Hepatocyte (in vitro differentiated cells): ENCODE measurements around the gene ITPR2. TPM values are rescaled to one million over a fixed set of nuclear protein-coding genes. Genes with fewer than 3 reads are reported as not detected.
"Not testable (repeated sequence)": the region's sequence is repeated elsewhere in the genome, so short reads cannot be mapped to it uniquely, and the experiment has no call there.

Experiments
- DNase-seq: peaks from one replicate; pipeline ENCODE4 v3.0.0-alpha.2; 2016; ENCODE audit warnings: low spot score
- H2AFZ ChIP-seq: fragments of 200-600 bp; sonication (generic); 2 replicates; pipeline ENCODE4 v1.6.0; 2016; ENCODE audit warnings: antibody characterized with exemption, mild to moderate bottlenecking
- H3K27ac ChIP-seq: fragments of 200-600 bp; sonication (generic); 2 replicates; pipeline ENCODE4 v1.5.1; 2016; ENCODE audit warnings: mild to moderate bottlenecking
- H3K27me3 ChIP-seq: fragments of 200-600 bp; sonication (generic); 2 replicates; pipeline ENCODE4 v1.6.1; 2016
- H3K36me3 ChIP-seq: fragments of 200-600 bp; sonication (generic); replicated peaks from 2 replicates; pipeline ENCODE4 v1.5.1; 2016; ENCODE audit warnings: low read depth; ENCODE audit not compliant: insufficient read depth
- H3K4me1 ChIP-seq: fragments of 200-600 bp; sonication (generic); 2 replicates; pipeline ENCODE4 v1.5.1; 2016; ENCODE audit warnings: mild to moderate bottlenecking, moderate library complexity; ENCODE audit not compliant: insufficient read depth
- H3K4me2 ChIP-seq: fragments of 200-600 bp; sonication (generic); 2 replicates; pipeline ENCODE4 v1.6.0; 2016
- H3K4me3 ChIP-seq: fragments of 200-600 bp; sonication (generic); 2 replicates; pipeline ENCODE4 v1.5.1; 2016; ENCODE audit warnings: mild to moderate bottlenecking
- H3K79me2 ChIP-seq: fragments of 200-600 bp; sonication (generic); 2 replicates; pipeline ENCODE4 v1.6.0; 2017; ENCODE audit warnings: mild to moderate bottlenecking
- H3K9me2 ChIP-seq: fragments of 200-600 bp; sonication (generic); replicated peaks from 2 replicates; pipeline ENCODE4 v1.6.0; 2017; ENCODE audit warnings: mild to moderate bottlenecking; ENCODE audit not compliant: insufficient read depth
- H3K9me3 ChIP-seq: fragments of 200-600 bp; sonication (generic); 2 replicates; pipeline ENCODE4 v1.5.1; 2016; ENCODE audit warnings: low read depth, mild to moderate bottlenecking
- H4K20me1 ChIP-seq: fragments of 200-600 bp; sonication (generic); 2 replicates; pipeline ENCODE4 v1.6.0; 2016; ENCODE audit warnings: mild to moderate bottlenecking; ENCODE audit not compliant: insufficient read depth, poor library complexity, severe bottlenecking
- EZH2 ChIP-seq: fragments of 200-600 bp; sonication (generic); IDR thresholded peaks from 2 replicates; pipeline ENCODE4 v1.6.1; 2016; ENCODE audit warnings: antibody characterized with exemption, mild to moderate bottlenecking, borderline replicate concordance
- EZH2phosphoT487 ChIP-seq: fragments of 200-600 bp; sonication (generic); IDR thresholded peaks from one replicate; pipeline ENCODE4 v1.6.1; 2018; ENCODE audit warnings: antibody characterized with exemption, mild to moderate bottlenecking, low read depth, moderate library complexity; ENCODE audit not compliant: unreplicated experiment, severe bottlenecking
- WGBS: methylation state at CpG from one replicate; pipeline ENCODE4 v1.1.6; 2016; ENCODE audit warnings: low lambda C conversion rate; ENCODE audit errors: missing lambda C conversion rate; 5-methylcytosine and 5-hydroxymethylcytosine counted together
- polyA plus RNA-seq: library from polyadenylated mRNA; unstranded; fragments of >200 nt; fragmentation: Nextera tagmentation; extraction: Ambion mirVana; gene quantifications from 2 replicates; pipeline ENCODE4 v1.2.1, GENCODE V29; 2016
- total RNA-seq: library from RNA; depleted of rRNA; stranded (reverse); fragments of >200 nt; gene quantifications from 2 replicates; pipeline ENCODE4 v1.2.3, GENCODE V29; 2014
- TF ChIP-seq, protein P1 (sequence below): fragments of 200-600 bp; sonication (generic); IDR thresholded peaks from 2 replicates; pipeline ENCODE4 v1.5.1; 2016; ENCODE audit warnings: antibody characterized with exemption, mild to moderate bottlenecking; ENCODE audit not compliant: poor library complexity

The ITPR2 gene
- total and polyA plus RNA-seq, 2 experiments from 2014 or later: 22.0 to 51.4 TPM

DNA sequence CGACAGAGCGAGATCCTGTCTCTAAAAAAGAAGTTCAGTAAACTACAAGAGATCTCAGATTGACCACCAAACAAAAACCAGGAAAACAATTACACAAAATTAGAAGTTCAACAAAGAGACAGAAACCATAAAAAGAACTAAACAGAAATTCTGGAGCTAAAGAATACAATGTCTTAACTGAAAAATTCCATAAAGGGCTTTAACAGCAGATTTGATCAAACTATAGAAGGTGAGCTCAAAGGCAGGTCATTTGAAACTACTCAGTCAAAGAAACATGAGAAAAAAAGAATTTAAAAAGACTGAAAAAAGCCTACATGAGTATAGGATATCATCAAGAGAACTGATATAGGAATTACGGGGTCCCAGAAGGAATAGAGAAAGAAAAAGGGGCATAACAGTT is 71.2 kb downstream of the ITPR2 start:
- H3K9me2 ChIP-seq: no peaks in the 10 kb centered on the region
- peaks cover 8% of the 10 kb centered on the region for H3K9me3 ChIP-seq
- H3K79me2 ChIP-seq: peaks cover 56% of the 10 kb centered on the region
- 96% methylated on average over 3 of the region's 3 CpGs for WGBS
- H3K27me3 ChIP-seq: no peaks in the 10 kb centered on the region
- H3K4me3 ChIP-seq: no peak overlapping the region
- no peak for TF ChIP-seq EZH2phosphoT487
- TF ChIP-seq EZH2: no peak
- TF ChIP-seq, protein P1, sequence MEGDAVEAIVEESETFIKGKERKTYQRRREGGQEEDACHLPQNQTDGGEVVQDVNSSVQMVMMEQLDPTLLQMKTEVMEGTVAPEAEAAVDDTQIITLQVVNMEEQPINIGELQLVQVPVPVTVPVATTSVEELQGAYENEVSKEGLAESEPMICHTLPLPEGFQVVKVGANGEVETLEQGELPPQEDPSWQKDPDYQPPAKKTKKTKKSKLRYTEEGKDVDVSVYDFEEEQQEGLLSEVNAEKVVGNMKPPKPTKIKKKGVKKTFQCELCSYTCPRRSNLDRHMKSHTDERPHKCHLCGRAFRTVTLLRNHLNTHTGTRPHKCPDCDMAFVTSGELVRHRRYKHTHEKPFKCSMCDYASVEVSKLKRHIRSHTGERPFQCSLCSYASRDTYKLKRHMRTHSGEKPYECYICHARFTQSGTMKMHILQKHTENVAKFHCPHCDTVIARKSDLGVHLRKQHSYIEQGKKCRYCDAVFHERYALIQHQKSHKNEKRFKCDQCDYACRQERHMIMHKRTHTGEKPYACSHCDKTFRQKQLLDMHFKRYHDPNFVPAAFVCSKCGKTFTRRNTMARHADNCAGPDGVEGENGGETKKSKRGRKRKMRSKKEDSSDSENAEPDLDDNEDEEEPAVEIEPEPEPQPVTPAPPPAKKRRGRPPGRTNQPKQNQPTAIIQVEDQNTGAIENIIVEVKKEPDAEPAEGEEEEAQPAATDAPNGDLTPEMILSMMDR: no peak
- no peaks in the 10 kb centered on the region for H3K36me3 ChIP-seq
- H3K4me2 ChIP-seq: no peak overlapping the region
- no peaks in the 10 kb centered on the region for H3K4me1 ChIP-seq
- no peak overlapping the region for H2AFZ ChIP-seq
- no peak overlapping the region for H3K27ac ChIP-seq
- no peak for DNase-seq
- no peaks in the 10 kb centered on the region for H4K20me1 ChIP-seq

DNA sequence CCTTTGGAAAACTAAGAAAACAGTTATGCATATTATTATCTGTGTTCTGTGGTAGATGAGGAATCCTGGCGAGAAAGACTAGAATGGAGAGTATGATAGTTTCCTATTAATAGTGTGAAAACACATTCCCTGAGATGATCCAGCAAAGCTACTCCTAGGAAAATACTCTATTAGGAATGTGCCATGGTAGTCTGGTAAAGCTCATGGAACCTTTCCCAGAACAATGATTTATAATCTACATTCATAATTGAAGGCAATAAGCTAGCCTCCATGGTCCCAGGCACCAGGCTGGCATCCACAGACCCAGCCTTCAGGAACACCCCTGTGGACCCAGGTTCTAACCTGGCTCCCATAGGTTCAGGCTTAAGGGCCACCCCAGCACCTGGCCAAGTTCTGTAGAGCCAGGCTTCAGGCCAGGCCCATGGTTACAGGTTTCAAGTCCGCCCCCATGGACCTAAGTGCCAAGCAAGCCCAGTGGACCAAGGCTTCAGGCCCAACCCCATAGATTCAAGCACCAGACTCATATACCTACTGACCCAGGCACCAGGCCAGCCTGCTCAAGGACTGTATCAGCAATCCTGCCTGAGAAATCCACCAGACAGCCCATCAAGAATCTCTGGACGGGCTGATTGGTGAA is 72.2 kb downstream of the ITPR2 start:
- no peaks in the 10 kb centered on the region for H3K4me1 ChIP-seq
- H3K9me2 ChIP-seq: no peaks in the 10 kb centered on the region
- H3K4me2 ChIP-seq: no peak overlapping the region
- H3K9me3 ChIP-seq: peaks cover 10% of the 10 kb centered on the region
- peaks cover 55% of the 10 kb centered on the region for H3K79me2 ChIP-seq
- no peaks in the 10 kb centered on the region for H3K36me3 ChIP-seq
- no peaks in the 10 kb centered on the region for H4K20me1 ChIP-seq
- WGBS: 93% methylated on average over 3 of the region's 3 CpGs
- DNase-seq: no peak
- H3K4me3 ChIP-seq: no peak overlapping the region
- H3K27ac ChIP-seq: no peak overlapping the region
- no peak overlapping the region for H2AFZ ChIP-seq
- H3K27me3 ChIP-seq: no peaks in the 10 kb centered on the region
- TF ChIP-seq EZH2 (no peak), EZH2phosphoT487 (no peak)
- TF ChIP-seq, protein P1: no peak

DNA sequence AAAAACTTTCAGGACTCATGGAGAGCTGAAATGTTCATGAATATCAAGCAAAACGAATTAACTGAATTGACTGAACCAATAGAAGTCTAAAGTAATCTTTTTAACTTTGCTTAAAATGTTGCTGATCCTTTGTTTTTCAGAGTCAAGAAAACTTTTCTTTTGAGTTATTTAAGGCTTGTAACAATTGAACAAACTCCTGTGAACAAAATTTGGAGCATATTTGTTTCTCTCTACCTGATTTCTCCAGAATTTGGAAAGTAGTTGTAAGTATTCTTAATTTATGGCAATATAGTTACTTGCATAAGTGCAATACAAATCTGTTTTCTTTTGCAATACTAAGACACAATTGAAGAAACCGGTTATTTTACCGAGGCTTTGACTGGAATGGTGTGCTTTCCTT is 77.6 kb downstream of the ITPR2 start:
- DNase-seq, H3K4me1 ChIP-seq, H3K4me3 ChIP-seq, H3K4me2 ChIP-seq, H3K27ac ChIP-seq, H4K20me1 ChIP-seq, H3K36me3 ChIP-seq, H3K9me2 ChIP-seq, H2AFZ ChIP-seq, H3K27me3 ChIP-seq: not testable (repeated sequence)
- WGBS: 98% methylated on average over 3 of the region's 3 CpGs
- H3K9me3 ChIP-seq: peaks cover 15% of the 10 kb centered on the region
- peaks cover 34% of the 10 kb centered on the region for H3K79me2 ChIP-seq

DNA sequence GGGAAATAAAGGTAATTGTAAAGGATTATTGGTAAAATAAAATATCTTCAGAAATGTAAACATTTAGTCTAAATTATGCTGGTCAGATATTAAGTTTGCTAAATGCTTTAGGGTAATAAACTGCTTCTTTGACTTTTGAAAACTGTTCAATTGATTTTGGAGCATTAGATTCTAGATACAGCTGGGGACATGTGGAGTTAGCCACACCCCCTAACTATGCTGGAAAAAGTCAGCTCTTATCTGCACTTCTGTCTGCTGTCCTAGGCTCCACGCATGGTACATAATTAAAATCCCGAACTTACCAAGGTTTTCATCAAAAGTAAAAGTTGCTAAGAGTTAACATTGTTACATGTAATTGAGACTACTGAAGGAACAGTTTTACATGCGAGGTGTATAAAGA is 78.8 kb downstream of the ITPR2 start:
- no peak overlapping the region for H2AFZ ChIP-seq
- H3K27me3 ChIP-seq: no peaks in the 10 kb centered on the region
- no peaks in the 10 kb centered on the region for H3K36me3 ChIP-seq
- peaks cover 15% of the 10 kb centered on the region for H3K9me3 ChIP-seq
- H3K4me3 ChIP-seq: no peak overlapping the region
- no peak overlapping the region for H3K4me2 ChIP-seq
- WGBS: 96% methylated on average over 3 of the region's 3 CpGs
- no peaks in the 10 kb centered on the region for H3K9me2 ChIP-seq
- H3K4me1 ChIP-seq: peaks cover 6% of the 10 kb centered on the region
- H4K20me1 ChIP-seq: no peaks in the 10 kb centered on the region
- no peak for TF ChIP-seq EZH2phosphoT487
- TF ChIP-seq EZH2: no peak
- TF ChIP-seq, protein P1: no peak
- H3K27ac ChIP-seq: no peak overlapping the region
- peaks cover 30% of the 10 kb centered on the region for H3K79me2 ChIP-seq
- DNase-seq: no peak
